Heart right ventricle (tissue), 16 donors: ENCODE measurements around the gene ZNF511. TPM values are rescaled to one million over a fixed set of nuclear protein-coding genes. Genes with fewer than 3 reads are reported as not detected.

Experiments
- ATAC-seq, 8 donors: fragments of 200-7000 bp; cut with Tn5 transposase; one replicate each; pipeline ENCODE4 v1.9.1; 2020; ENCODE audit warnings: mild to moderate bottlenecking in 8 of 8, moderate library complexity in 8 of 8, moderate number of reproducible peaks in 1 of 8
- DNase-seq, 2 donors: peaks; one replicate each; pipeline ENCODE4 v3.0.0-alpha.2; 2020
- H3K27ac ChIP-seq, 10 donors: fragments of 200-600 bp; sonication (generic) in 2 of 10; one replicate each; pipeline versions ENCODE4 v1.5.0 to v1.8.0; 2020 to 2022; ENCODE audit warnings: mild to moderate bottlenecking in 3 of 10
- H3K27me3 ChIP-seq, 7 donors: fragments of 200-600 bp; one replicate each; pipeline ENCODE4 v1.8.0; 2021 to 2022; ENCODE audit warnings: mild to moderate bottlenecking in 2 of 7
- H3K36me3 ChIP-seq, 9 donors: fragments of 200-600 bp; sonication (generic) in 1 of 9; one replicate each; pipeline versions ENCODE4 v1.5.0 to v1.8.0; 2020 to 2022; ENCODE audit warnings: mild to moderate bottlenecking in 2 of 9
- H3K4me1 ChIP-seq, 9 donors: fragments of 200-600 bp; sonication (generic) in 1 of 9; one replicate each; pipeline versions ENCODE4 v1.5.0 to v1.8.0; 2020 to 2022; ENCODE audit warnings: mild to moderate bottlenecking in 4 of 9
- H3K4me3 ChIP-seq, 10 donors: fragments of 200-600 bp; sonication (generic) in 2 of 10; one replicate each; pipeline versions ENCODE4 v1.5.0 to v1.8.0; 2020 to 2022; ENCODE audit warnings: mild to moderate bottlenecking in 7 of 10, moderate library complexity in 2 of 10
- H3K9me3 ChIP-seq, 11 donors: fragments of 200-600 bp in 10 of 11; sonication (generic) in 2 of 11; one replicate each; pipeline versions ENCODE4 v1.5.0 to v1.8.0; 2013 to 2022; ENCODE audit warnings: mild to moderate bottlenecking in 2 of 11, control low read depth in 1 of 11, moderate library complexity in 1 of 11
- CTCF ChIP-seq, 9 donors: fragments of 200-600 bp; sonication (generic) in 2 of 9; IDR thresholded peaks; one replicate each; pipeline versions ENCODE4 v1.5.0 to v1.8.0; 2021 to 2022; ENCODE audit warnings: antibody characterized with exemption in 9 of 9, mild to moderate bottlenecking in 5 of 9, moderate library complexity in 1 of 9
- WGBS, 2 donors: extraction: QIAGEN DNeasy Blood & Tissue Kit; methylation state at CpG; one replicate each; pipeline ENCODE4 v1.1.7; 2013; ENCODE audit warnings: inconsistent platforms in 1 of 2; 5-methylcytosine and 5-hydroxymethylcytosine counted together
- intact Hi-C, 10 donors: fragments of 100-400 bp; cut with DNase I; formaldehyde crosslinking; loops; one replicate each; pipeline versions ENCODE4 v1.11.1 to v1.14.2; 2022
- polyA plus RNA-seq, 2 donors: library from polyadenylated mRNA; stranded (reverse); fragments of 200-250 nt; gene quantifications; one replicate each; pipeline ENCODE4 v1.2.3, GENCODE V29; 2013
- total RNA-seq, 10 donors: library from RNA; stranded (reverse); fragmentation: NEBNext Ultra II Directional in 3 of 10; extraction: Animal tissue kit (Norgen Biotek cat#: 25700) in 3 of 10; gene quantifications; one replicate each; pipeline versions ENCODE4 v1.2.1 to v1.2.4, GENCODE V29; 2021 to 2023
- donor health status: Arrhythmogenic right ventricular cardiomyopathy.
- donor health status: ischemic (EF 13 %, LVEDD 7.1; RV severe dilation, severe dysfunction).
- donor health status: healthy with polysubstance abuse.
- donor health status: DM: no; HTN: yes; CAD: no.
- donor health status: DM: no; HTN: no; CAD: no.
- donor health status: ischemic (EF 25% LVEDD 6.9; RV normal size, moderate dysfunction).
- donor health status: ischemic (EF 25% LVEDD 5.7; RV mildly dilated, moderate dysfunction).
- donor health status: healthy.
- donor health status: DM: yes; HTN: yes; CAD: no.
- donor health status: Ischemic cardiomyopathy.
- donor health status: ischemic (EF 35%, LVEDD 5.7; RV mildly dilated, moderate dysfunction).
- donor health status: nonischemic (EF 11% LVEDD 7.7; RV severe dilation, severe dysfunction).
- donor health status: DM: yes; HTN: yes; CAD: no.
- donor health status: PGD.
- donor health status: ischemic (EF 29% LVEDD 5.4; RV normal size, mild dysfunction).
- donor health status: nonischemic (EF 23%, LVEDD 6.1; RV moderate dilation, normal function).

Gene ZNF511
- total and polyA plus RNA-seq, 12 donors = 30.6 to 129 (median 43.5) TPM

GRCh38 chr10:133266056-133266795 is 42.5 kb upstream of the ZNF511 start:
- H3K9me3 ChIP-seq = no peaks in the 10 kb centered on the region
- no peak for ATAC-seq

GRCh38 chr10:133267293-133267692 is 41.4 kb upstream of the ZNF511 start:
- H3K4me3 ChIP-seq = no peak overlapping the region
- intact Hi-C loops = no loop called here
- DNase-seq = no peak
- no peak for TF ChIP-seq CTCF (IDR thresholded peaks at IDR 0.05)
- peaks cover 0 to 56% (median 0%) of the 10 kb centered on the region in 9 donors for H3K36me3 ChIP-seq
- H3K27ac ChIP-seq = no peak overlapping the region
- H3K27me3 ChIP-seq = no peaks in the 10 kb centered on the region
- WGBS, 2 donors = 74 to 81% methylated on average over 14 of the region's 14 CpGs
- H3K9me3 ChIP-seq = no peaks in the 10 kb centered on the region
- H3K4me1 ChIP-seq = peaks cover 4 to 20% (median 5%) of the 10 kb centered on the region in 9 donors
- no peak for ATAC-seq

More at GRCh38 chr10:133266056-133266795, 42.5 kb upstream of the ZNF511 start:
- no peak for TF ChIP-seq CTCF (IDR thresholded peaks at IDR 0.05)
- intact Hi-C loops = no loop called here
- Histone ChIP-seq H3K4me3 (no peak overlapping the region), H3K27ac (no peak overlapping the region), H3K4me1 (peaks cover 7 to 26% (median 10%) of the 10 kb centered on the region in 9 donors), H3K36me3 (peaks cover 0 to 47% (median 0%) of the 10 kb centered on the region in 9 donors), H3K27me3 (no peaks in the 10 kb centered on the region)
- DNase-seq = no peak
- 85 to 91% methylated on average over 21 of the region's 21 CpGs for WGBS, 2 donors

GRCh38 chr10:133267829-133268228 is 40.9 kb upstream of the ZNF511 start:
- DNase-seq = no peak
- 88 to 89% methylated on average over 19 to 22 of the region's 22 CpGs for WGBS, 2 donors
- Histone ChIP-seq H3K27me3 (no peaks in the 10 kb centered on the region), H3K27ac (no peak overlapping the region), H3K36me3 (peaks cover 0 to 59% (median 0%) of the 10 kb centered on the region in 9 donors), H3K9me3 (no peaks in the 10 kb centered on the region), H3K4me1 (peaks cover 0 to 14% (median 0%) of the 10 kb centered on the region in 9 donors), H3K4me3 (no peak overlapping the region)
- intact Hi-C loops = no loop called here
- TF ChIP-seq CTCF (IDR thresholded peaks at IDR 0.05) = no peak
- no peak for ATAC-seq

GRCh38 chr10:133268532-133268931 is 40.2 kb upstream of the ZNF511 start:
- intact Hi-C loops = no loop called here
- H3K4me3 ChIP-seq = no peak overlapping the region
- no peaks in the 10 kb centered on the region for H3K9me3 ChIP-seq
- H3K4me1 ChIP-seq = peaks cover 0 to 11% (median 0%) of the 10 kb centered on the region in 9 donors
- 91 to 96% methylated on average over 22 of the region's 22 CpGs for WGBS, 2 donors
- no peak for ATAC-seq
- TF ChIP-seq CTCF (IDR thresholded peaks at IDR 0.05) = no peak
- no peak overlapping the region for H3K27ac ChIP-seq
- H3K27me3 ChIP-seq = no peaks in the 10 kb centered on the region
- H3K36me3 ChIP-seq = peaks cover 0 to 64% (median 0%) of the 10 kb centered on the region in 9 donors
- DNase-seq = no peak
